Measurements from ENCODE around the gene PALLD.
A peak's percentile ranks its signal among the peaks of the same experiment; 100 is the strongest.
"Not testable (repeated sequence)": the region's sequence is repeated elsewhere in the genome, so short reads cannot be mapped to it uniquely, and the experiment has no call there.

The PALLD gene

DNA sequence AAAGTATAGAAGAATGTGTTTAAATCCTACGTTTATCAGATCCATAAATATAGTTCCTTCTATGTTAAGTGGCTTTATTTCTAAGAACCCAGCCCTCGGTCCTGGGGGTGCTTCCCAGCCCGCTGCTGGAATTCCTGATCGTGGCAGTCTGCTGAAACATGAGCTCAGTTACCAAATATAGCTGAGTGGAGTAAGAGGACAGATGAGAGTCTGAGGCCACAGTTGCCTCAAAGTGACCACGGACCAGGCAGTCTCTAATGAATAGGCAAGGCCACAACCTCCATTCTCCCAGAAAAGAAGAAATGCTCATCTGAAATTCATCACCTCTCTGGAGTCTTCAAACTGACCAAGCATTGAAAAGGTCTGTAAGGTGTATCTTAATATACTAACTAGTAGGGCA, at the start of gene PALLD:
TSS of gene PALLD (plus strand) at position 219 of the 400 bp plus-strand sequence.
- DNase-seq = peak; percentile 21

DNA sequence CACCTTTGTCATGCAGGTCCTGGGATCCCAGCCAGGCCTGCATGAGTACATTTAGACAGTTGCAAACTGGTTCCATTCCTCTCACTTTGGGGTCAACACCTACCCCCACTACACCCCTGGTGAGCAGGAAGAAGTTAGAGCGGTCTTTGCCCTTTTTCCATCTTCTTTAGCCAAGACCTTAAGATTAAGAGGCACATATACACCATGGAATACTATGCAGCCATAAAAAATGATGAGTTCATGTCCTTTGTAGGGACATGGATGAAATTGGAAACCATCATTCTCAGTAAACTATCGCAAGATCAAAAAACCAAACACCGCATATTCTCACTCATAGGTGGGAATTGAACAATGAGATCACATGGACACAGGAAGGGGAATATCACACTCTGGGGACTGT, 47.8 kb upstream of the PALLD start:
- not testable (repeated sequence) for DNase-seq

DNA sequence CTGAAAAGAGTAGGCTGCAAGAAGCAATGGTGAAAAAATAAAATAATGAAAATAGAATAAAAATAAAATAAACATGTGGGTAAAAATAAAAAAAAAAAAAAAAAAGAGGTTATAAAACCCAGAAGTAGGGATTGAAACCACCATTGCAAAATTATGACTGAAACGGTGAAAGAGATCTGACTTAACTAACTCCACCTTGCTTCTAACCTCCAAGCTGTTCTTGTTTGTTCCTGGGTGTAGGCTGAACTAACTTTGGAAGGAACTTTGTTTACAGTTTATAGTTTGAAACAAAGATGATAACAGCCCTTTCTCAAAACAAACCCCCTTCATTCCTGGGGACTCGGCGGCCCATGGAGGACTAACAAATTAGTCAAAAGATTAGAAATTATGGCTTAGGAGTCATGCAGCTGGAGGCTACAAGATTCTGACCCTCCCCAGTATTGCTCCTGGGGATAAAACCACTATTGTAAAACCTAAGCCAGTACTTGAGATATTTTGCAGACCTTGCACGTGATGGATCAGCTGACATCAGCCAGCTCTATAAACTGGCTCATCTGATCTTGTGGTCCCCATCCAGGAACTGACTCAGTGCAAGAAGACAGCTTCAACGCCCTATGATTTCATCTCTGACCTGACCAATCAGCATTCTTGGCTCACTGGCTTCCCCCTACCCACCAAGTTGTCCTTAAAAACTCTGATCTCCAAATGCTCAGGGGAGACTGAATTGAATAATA, 47.0 kb upstream of the PALLD start:
- peak; percentile 83 for DNase-seq

DNA sequence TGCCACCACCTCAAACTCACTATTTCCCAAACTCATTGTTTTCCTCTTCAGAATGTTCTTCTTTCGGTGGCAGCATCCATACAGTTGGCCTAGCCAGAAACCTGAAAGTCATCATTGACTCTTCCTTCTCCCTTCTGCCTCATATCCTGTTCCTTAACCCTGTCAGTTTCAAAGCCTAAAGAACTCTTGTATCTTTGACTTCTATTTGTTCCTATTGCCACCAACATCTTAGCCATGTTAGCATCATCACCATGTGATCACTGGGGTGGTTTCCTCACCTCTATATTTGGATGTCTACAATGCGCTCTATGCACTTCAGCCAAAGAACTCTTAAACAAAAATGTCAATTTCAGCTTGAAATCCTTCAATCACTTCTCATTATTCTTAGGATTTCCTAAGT, 45.5 kb upstream of the PALLD start:
- DNase-seq = peak; percentile 72

DNA sequence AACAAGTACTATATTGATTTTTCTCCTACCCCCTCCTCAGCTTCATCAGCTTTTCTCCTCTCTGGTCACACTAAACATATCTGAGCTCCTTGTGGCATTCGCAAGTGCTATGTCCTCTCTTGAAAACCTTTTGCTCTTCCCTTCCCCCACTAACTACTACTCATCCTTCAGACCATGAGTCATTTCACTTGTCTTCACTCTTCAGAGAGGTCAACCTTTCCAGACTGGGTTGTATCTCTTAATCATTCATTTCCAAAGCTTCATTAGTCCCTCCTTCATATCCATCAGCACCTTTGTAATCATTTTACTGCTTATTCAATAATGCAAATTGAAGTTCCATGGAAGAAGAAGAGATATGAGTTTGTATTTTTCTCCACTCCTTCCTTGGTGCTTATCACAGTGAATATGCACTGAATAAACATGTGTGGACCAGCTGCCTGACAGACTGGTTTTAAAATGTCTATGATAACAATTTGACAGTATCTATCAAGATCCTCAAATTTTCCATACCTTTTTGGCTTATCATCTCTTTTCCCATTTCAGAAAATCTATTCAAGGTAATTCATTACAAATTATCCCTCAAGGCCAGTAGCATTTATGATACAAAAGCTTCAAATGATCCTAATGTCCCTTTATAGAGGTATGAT, 45.0 kb upstream of the PALLD start:
- DNase-seq = peak; percentile 80

DNA sequence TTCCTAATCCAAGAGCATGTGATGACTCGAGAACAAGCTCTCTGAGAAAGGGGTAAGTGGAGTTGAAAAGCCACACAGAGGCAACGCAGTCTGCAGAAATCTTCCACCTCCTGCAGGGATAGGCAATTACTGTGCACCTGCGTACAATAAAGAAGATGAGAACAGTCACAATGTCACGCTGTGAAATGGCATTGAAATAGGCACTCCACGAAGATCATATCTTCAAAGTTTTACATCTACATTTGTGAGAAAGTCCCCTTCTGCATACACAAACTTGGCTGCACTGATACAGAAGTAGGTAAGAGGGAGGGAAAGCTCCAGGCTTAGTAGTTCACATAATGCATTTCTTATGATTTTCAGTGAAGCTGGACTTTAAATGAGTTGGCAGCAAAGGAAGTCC, 43.7 kb upstream of the PALLD start:
- no peak for DNase-seq

DNA sequence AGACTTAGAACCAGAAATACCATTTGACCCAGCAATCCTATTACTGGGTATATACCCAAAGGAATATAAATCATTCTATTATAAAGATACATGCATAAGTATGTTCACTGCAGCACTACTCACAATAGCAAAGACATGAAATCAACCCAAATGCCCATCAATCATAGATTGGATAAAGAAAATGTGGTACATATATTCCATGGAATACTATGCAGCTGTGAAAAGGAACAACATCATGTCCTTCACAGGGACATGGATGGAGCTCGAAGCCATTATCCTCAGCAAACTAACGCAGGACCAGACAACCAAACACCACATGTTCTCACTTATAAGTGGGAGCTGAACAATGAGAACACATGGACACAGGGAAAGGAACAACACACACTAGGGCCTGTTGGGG, 38.6 kb upstream of the PALLD start:
- not testable (repeated sequence) for DNase-seq

DNA sequence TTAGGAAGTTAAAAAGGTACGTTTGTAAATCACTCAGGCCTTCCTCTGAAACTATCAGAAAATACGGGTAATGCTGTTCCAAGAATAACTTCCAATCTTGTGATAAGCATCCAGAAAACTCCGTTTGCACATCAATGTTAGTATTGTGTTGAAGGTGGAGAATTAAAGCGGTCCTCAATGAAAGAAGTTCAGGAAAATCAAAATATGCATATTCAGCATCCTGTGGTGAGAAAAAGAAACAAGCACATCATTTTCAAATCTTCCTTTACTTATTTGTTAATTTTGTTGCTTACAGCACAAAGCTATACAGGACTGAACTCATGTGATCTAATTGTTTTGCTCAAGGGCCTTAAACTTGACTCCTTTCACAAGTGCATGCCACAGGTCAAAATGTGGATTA, 35.0 kb upstream of the PALLD start:
- DNase-seq = no peak

DNA sequence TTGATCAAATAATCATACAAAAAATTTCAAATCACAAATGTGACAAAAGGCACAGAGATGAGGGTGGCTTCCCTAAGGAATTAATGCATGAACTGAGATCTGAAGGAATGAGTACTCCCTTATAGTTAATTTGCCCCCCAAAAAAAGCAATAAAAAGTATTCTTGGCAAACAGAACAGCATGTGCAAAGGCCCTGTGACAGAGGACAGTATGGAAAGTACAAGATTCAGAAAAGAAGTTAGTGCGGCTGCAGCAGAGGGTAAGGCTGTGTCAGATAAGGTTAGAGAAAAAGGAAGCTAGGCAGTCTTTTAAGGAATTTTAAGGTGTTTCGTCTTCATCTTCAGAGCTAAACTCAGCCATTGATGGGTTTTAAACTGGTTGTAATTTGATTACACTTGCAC, 23.9 kb upstream of the PALLD start:
- DNase-seq = no peak

DNA sequence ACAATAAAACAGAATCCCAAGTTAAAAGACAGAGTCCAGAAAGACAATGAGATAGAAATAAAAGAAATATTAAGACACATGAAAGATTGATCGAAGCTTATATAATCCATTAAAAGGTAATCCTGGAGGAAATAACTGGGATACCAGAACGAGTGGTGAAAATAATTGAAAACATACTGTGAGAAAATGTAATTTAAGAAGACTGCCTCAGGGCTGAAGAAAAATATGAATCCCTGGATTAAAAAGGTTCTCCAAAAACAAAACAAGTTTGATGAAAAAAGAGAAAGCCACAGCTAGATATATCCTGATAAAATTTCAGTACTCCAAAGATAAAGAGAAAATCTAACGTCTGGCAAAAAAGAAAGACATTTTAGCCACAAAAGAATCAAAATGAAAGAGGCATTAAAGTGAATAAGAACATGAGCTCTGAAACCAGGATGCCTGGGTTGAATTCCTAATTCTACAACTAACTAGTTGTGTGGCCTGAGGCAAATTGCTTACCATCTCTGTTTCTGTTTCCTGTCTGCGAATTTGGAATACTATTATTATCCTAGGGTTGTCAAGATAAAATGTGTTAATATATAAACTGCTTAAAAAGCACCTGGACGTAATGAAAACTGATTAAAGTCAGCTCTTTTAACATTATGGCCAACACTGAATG, 22.1 kb upstream of the PALLD start:
- no peak for DNase-seq

DNA sequence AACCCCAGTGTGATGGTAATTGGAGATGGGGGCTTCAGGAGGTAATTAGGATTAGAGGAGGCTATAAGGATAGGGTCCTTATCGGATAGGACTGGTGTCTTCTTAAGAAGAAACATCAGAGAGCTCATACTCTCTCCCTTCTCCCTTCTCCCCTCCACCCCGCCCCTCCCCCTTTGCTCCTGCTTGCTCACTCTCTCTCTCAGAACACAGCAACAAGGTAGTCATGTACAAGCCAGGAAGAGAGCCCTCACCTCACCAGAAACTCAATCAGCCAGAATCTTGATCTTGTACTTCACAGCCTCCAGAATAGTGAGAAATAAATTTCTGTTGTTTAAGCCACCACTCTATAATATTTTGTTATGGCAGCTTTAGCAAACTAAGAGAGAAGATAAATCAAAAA, 21.1 kb upstream of the PALLD start:
- no peak for DNase-seq

DNA sequence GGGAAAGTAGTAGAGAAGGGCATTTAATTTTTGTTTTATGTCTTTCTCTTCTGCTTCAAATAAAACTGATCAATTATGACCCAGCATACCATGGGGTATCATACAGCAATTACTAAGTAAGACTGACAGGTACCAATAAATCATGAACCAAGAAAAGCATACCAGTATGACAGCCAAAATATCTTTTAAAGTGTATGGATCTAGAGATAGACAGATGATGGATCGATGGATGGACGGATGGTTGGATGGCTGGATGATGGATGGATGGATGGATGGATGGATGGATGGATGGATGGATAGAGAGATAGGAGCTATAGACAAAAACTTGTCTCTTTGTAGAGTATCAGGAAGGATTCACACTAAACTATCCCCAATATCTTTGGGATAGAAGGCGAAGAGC, 18.0 kb upstream of the PALLD start:
- no peak for DNase-seq

DNA sequence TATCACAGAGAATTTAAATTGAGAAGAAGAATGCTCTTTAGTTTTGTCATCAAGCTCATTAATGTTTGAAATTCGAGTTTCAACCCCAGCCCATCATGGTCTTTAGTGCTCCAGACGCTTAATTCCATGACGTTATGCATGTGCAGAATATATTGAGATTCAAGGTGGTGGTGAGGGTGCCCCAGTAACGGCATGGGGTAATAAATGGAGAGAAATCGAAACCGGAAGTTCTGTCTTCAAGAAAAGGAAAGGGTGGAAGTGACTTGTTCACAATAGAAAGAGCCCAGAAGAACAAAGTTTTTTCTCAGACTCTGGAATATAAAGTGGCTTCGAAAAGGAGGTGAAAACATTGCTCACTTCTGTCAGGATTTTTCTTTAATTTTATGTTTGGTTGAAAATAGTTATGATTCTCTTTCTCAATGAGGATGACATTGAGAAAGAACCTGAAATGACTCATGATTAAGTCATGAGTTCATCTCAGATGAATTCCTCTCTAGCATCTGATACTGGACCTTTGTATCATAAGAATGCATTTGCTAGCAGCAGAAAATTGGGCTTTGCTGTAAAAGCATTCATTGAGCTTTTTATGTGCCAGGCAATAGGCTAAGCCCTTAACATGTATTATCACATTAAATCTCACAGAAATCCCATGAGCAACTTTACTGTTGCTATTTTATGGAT, 15.8 kb upstream of the PALLD start:
- DNase-seq = peak; percentile 92

DNA sequence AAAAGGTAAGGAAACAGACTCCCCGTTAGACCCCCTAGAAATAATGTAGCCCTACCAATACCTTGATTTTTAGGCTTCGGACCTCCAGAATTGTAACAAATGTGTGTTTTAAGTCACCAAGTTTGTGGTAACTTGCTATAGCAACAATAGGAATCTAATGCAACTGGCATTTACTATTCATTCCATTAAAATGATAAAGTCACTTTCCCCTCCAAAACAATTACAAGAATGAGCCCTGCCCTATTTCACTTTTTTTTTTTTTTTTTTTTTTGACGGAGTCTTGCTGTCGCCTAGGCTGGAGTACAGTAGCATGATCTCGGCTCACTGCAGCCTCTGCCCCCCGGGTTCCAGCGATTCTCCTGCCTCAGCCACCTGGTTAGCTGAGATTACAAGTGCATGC, 13.0 kb upstream of the PALLD start:
- DNase-seq = no peak

DNA sequence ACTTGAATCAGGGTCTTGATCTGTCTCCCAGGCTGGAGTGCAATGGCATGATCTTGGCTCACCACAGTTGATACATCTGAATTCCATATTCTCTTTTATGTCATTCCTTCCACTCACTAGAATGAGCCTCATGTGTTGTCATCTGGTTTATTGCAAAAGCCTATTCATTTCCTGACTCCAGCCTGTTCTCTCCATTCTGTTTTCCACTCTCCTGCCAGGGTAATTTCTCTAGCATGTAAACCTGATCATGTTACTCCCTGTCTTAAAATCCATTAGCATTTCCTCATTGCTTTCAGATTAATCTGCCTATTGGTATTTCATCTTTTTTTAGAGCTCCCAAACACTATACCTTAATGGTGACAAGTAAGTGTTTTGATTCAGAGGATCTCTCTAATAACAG, 12.2 kb upstream of the PALLD start:
- DNase-seq = peak; percentile 39

DNA sequence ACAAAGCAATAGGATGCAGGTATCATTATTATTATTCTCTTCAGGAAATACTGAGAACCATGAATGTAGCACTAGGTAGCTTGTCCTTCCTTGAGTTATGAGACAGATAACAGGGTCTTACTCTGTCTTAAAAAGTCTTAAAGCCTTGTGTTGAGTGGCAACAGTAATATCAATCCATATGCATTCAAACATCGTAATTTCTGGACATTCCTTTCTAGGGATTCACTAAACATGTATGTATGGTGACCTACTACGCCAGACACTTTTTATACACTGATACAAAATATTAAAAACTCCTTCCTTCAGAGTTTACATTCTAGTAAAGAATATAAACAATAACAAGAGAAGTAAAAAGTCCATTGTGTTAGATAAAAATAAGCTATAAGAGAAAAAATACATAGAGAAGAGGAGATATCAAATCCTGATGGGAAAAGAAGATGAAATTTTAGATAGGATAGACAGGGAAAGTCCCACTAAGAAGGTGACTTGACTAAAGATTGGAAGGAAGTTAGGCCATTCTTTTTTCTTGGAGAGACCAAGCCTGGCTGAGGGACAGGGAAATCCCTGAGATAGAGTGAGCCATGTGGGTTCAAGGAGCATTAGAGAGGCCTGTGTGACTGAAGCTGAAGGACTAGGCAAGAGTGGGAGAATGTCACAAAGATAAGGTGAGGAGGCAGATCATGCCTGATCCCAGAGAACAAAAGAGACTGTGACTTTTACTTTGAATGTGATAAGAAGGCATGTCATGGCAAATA, 11.5 kb upstream of the PALLD start:
- DNase-seq = no peak

DNA sequence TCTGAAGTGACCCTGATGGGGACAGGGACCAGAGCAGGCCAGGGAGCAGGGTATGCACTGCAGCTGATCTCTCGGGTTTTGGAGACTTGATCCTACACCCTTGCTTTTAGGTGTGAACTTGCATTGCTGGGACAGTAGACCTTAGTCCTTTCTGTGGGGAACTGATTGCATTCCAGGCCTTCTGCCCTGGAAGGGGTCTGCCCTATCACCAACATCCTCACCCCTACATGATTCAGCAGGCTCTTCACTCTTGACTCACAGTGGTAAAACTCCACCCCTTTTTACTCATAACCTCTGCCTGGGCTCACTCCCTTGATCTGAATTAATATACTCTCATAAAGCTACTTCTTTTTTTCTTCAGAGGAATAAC, 10.0 kb upstream of the PALLD start:
- DNase-seq = peak; percentile 77

DNA sequence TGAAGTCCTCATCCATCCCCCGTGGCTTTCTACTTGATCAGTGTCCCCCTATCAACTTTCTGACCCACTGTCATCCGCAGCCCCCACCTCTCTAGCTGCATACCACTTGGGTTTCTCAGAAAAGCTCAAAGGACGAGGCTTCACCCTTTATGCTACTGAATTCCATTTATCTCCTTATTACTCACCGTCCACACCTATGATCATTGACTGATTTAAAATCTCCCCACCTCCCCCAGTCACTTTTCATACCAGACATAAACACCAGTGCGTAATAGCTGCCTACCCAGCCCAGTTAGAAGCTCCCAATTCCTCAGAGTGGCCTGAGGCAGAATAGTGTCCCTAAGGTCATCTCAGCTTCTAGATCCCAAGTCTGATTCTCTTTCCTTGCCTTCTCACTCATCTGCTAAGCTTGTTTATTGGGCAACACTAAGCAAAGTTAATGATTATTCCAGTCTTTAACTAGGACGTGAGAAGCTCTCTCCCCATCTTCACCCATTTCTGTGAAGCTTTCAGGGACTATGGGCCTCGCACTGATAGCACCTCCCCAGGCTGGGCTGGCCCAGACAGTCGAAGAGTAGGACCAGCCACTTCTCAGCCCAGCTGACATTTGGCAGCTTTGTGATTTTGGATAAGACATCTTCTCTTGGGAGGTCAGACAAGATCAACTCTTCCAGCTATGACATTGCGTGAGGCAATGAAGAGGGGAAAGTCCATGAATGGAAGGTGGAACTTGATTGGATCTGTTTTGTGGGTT, 9.4 kb upstream of the PALLD start:
- no peak for DNase-seq

DNA sequence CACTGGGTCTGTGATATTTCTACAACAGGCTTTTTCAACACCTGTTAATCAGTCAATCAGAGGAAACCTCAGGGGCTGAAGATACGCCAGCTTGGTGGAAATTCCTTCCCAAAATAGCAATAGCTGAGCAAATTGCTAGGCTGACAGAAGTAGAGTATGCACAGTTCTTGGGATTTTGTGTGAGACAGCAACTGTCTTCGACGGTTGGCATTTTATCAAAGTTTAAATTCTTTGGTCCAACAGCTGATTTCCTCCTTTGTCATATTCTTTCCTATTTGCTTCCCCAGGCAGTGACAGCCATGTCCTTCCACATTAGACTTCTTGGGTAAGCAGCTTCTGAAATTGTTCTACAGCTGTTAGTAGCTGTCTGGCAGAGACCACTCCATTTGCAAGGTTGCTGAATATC, 8.0 kb upstream of the PALLD start:
- no peak for DNase-seq

DNA sequence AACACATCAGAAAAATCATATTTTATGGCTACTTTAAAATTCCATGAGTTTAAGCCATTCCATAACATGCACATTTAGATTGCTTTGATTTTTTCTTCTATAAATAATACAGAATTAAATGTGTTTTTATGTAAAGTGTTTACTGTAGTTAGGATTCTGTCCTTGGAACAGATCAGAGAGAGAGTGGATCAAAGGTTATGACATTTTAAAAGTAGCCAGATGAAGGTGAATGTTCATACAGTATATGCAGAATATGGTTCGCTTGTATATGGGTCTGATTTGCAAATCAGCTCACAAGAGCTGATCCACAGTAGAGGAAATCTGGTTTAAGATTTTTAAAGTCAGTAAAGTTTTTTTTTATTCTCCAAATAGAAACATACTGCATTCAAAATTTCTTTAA, 7.2 kb upstream of the PALLD start:
- no peak for DNase-seq

DNA sequence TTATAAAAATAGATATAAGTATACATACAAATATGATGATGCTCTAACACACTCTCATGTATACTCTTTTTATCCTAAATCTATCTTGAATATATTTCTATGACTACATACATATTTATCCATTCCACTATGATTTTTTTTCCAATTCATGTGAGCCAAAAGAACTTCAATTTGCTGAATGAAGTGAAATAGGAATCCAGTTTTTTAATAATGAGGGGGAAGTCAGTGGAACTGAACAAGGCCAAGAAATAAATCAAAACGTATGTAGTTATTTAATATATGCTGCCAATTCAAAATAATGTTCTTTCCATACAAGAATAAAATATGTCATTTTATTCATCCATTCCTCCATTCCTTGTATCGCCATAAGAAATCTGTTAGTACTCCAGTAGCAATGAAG, 6.1 kb upstream of the PALLD start:
- DNase-seq = no peak

DNA sequence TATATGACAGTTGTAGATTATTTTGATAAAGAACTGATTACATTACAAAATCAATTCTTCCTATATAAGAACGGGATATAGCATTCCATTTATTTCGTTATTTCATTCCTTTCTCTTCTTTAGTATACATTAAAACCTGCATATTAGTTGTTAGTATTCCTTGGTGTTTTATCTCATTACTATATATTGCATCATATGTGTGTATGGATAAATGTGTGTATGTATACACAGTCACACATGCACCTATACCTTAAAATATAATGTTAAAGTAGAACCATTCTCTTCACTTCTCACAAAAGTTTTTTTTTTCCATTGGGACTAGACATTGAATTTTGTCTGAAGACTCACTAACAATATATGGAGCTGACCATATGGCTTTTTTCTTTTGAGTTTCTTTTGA, 5.3 kb upstream of the PALLD start:
- DNase-seq = no peak
